RWPE1 (cell line): ENCODE data around the gene DCUN1D2.

Experiments
- CTCF ChIA-PET: fragments of 350-600 bp; sonication (Branson Sonifier 250); formaldehyde crosslinking; extraction: SDS; loops from one replicate; lab custom pipeline; 2021; lab: Yijun Ruan, JAX
- POLR2A ChIA-PET: fragments of 400-600 bp; formaldehyde crosslinking; extraction: SDS; loops from one replicate; lab custom pipeline; 2020; ENCODE audit warnings: antibody characterized with exemption; ENCODE audit not compliant: low non-redundant PET; lab: Yijun Ruan, JAX
- DNase-seq: peaks from one replicate; pipeline ENCODE4 v3.0.0; 2012; ENCODE audit warnings: low spot score
- H3K27ac ChIP-seq: fragments of 450-650 bp; 2 replicates; pipeline ENCODE4 v1.5.1; 2017
- CTCF ChIP-seq: fragments of 450-650 bp; conservative IDR thresholded peaks from 2 replicates; pipeline ENCODE4 v1.5.1; 2017; ENCODE audit warnings: low read depth, mild to moderate bottlenecking

The DCUN1D2 gene

DNA sequence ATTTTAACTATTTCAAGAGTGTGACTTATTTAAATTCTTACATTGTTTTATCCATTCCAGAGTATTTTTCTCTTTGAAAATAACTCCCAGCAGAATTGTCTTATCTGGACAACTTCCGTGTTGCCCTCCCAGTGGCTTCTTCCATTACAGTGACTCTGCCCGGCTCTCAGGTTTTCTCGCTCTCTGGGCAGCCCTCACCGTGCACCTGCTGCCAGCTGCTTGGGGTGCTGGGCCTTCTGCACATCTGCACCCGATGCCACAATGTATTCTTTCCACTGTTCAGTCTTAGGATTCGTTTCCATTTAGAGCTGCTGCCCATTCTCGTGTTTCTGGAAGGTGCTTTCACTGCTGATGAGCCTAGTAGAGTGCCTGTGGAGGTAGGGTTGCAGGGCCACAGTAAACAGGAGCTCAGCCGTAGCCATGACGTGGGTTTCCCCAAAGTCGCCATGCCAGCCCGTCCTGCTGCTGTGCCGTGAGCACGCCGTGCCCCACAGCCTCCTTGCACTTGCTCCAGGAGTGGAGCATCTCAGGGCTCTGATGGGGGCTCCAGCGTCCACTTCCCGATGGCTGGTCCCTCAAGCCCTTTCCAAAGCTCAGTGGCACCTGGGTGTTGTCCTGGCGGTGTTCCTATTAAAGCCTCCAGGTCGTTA, 46.1 kb upstream of the DCUN1D2 start:
- no peak for TF ChIP-seq CTCF
- ChIA-PET CTCF (no interaction called here), POLR2A (no interaction called here)
- DNase-seq: no peak
- H3K27ac ChIP-seq: no peak overlapping the region

DNA sequence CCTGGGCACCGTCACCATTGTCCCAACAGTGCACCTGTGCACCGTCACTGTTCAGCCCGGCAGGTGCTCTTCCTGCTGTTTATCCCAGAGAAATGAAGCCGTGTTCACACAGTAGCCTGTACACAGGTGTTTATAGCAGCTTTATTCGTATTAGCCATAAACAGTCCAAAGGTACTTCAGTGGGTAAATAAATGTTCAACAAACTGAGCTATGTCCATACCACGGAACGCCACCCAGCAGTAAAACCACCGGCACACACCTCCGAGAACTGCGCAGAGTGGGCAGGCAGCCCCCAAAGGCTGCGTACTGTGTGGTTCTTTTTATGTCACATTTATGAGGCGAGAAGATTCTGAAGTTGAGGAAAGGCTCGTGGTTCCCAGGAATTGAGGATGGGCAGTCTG, 44.9 kb upstream of the DCUN1D2 start:
- ChIA-PET CTCF (no interaction called here), POLR2A (no interaction called here)
- no peak for DNase-seq
- TF ChIP-seq CTCF: no peak
- H3K27ac ChIP-seq: no peak overlapping the region

DNA sequence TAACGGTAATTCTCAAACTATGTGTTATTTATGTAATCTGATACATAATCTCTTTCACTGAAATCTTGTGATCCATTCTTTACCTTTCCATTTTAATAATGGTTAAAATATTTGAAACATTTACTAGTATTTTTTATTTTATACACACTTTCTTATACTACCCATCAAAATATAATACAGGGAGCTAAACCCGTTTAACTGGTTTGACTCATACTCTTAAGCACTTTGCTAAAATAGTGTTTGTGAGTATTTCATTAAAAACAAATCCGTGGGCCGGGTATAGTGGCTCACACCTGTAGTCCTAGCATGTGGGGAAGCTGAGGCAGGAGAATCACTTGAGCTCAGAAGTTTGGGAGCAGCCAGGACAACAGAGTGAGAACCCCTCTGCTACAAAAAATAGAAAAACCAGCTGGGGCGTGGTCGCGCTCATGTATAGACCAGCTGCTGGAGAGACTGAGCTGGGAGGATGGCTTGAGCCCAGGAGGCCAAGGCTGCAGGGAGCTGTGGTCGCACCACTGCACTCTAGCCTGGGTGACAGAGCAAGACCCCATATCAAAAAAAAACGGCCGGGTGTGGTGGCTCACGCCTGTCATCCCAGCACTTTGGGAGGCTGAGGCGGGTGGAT, 43.8 kb upstream of the DCUN1D2 start:
- peak; percentile 13 for DNase-seq
- CTCF ChIA-PET: interaction anchor here (0.8 kb wide), 1 partner anchor 28 kb away, joined by 3 read pairs; no protein-coding TSS in a partner anchor
- POLR2A ChIA-PET: interaction anchor here (0.5 kb wide), 1 partner anchor 134 kb away, joined by 4 read pairs; no protein-coding TSS in a partner anchor

DNA sequence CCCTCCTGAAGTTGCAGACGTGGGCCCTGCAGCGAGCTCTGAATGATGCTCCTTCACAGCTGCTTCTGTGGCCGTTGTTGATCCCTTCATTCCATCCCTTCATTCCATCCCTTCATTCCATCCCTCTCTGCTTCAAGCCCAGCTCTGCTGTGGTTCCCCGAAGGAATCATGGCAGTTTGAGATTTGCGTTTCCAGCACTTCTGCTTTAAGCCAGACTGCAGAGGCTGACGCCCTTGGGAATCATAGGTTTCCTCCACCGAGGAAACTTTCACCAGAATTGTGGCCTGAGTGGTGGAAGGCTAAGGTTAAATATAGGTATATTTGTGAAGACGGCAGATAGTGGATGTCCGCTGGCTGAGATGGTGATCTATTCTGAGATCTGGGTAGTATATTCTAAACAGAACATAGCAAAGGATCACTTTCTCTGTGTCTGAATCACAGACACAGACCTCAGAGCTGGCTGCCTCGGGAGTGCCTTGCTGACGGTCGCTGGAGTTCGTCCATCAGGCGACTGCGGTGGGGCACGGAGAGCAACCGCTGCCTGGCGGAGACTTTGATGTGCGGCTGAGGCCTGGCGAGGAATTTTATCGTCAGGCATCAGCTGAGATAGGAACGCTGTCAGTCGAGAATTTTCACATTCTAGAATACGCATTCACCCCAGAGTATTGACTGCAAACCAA, 42.8 kb upstream of the DCUN1D2 start:
- ChIA-PET CTCF (interaction anchor here (0.6 kb wide), 1 partner anchor 140 kb away, joined by 3 read pairs; no protein-coding TSS in a partner anchor), POLR2A (no interaction called here)
- no peak for DNase-seq
- TF ChIP-seq CTCF: no peak
- H3K27ac ChIP-seq: no peak overlapping the region

More for the DNA sequence above, 43.8 kb upstream of the DCUN1D2 start:
- H3K27ac ChIP-seq: no peak overlapping the region
- no peak for TF ChIP-seq CTCF

DNA sequence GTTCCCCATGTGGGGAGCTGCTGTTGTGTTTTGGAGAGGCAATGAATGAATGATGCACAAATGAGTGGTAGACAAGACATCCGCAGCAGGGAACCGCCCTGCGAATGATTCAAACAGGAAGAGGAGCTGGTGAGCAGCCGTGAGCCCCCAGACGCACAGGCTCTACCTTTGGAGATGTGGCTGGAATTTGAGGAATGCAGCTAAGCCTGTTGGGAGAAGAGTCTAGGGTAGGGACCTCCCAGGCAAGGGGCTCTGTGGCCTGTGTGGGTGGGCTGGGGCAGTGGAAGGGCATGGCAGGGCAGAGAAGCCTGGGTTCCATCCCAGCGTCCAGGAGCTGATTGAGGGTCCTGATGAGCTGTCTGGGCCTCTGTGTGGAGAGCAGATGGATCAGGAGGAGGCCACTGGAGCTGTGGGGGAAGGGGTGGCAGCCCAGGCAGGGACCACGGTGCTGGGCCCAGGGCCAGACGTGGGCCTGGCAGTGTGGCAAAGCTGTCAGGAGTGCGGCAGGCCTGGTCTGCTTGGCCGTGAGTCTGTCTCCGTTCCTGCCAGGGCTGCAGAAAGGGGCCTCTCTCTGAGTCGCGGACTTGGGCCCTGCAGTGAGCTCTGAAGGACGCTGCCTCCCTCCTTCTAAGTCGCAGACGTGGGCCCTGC, 41.8 kb upstream of the DCUN1D2 start:
- CTCF ChIA-PET: interaction anchor here (0.6 kb wide), 1 partner anchor 139 kb away, joined by 3 read pairs; no protein-coding TSS in a partner anchor
- no peak for TF ChIP-seq CTCF
- DNase-seq: peak; percentile 46
- H3K27ac ChIP-seq: peak overlapping the region; percentile 29
- POLR2A ChIA-PET: no interaction called here
